Vagina (tissue), 2 donors: ENCODE measurements around the gene C4orf54. TPM values are rescaled to one million over a fixed set of nuclear protein-coding genes. Genes with fewer than 3 reads are reported as not detected.

Experiments used
- DNase-seq, 2 donors: peaks; one replicate each; pipeline ENCODE4 v3.0.0-alpha.2; 2017; ENCODE audit errors: extremely low spot score in 2 of 2
- H3K27ac ChIP-seq: fragments of 200-600 bp; sonication (generic); one replicate; pipeline ENCODE4 v1.5.1; 2019
- H3K27me3 ChIP-seq: fragments of 200-600 bp; sonication (generic); one replicate; pipeline ENCODE4 v1.5.1; 2019
- H3K36me3 ChIP-seq, 2 donors: fragments of 200-600 bp; sonication (generic); one replicate each; pipeline ENCODE4 v1.5.1; 2017 to 2019
- H3K4me1 ChIP-seq: fragments of 200-600 bp; sonication (generic); one replicate; pipeline ENCODE4 v1.5.1; 2019
- H3K4me3 ChIP-seq, 2 donors: fragments of 200-600 bp; sonication (generic); 1 replicate in 1 of 2; 2 replicates in 1 of 2; pipeline ENCODE4 v1.5.1; 2016 to 2019
- H3K9me3 ChIP-seq: fragments of 200-600 bp; sonication (generic); one replicate; pipeline ENCODE4 v1.5.1; 2019
- CTCF ChIP-seq, 3 experiments: fragments of 450-650 bp in 2 of 3; fragments of 200-600 bp in 1 of 3; sonication (generic) in 1 of 3; IDR thresholded peaks; one replicate each; pipeline ENCODE4 v1.5.1; 2017 to 2019; ENCODE audit warnings: antibody characterized with exemption in 3 of 3, mild to moderate bottlenecking in 2 of 3, moderate library complexity in 2 of 3
- POLR2A ChIP-seq, 2 donors: fragments of 450-650 bp; IDR thresholded peaks; one replicate each; pipeline ENCODE4 v1.6.1; 2017; ENCODE audit warnings: antibody characterized with exemption in 2 of 2, mild to moderate bottlenecking in 2 of 2, moderate library complexity in 2 of 2
- POLR2AphosphoS5 ChIP-seq, 2 donors: sonication (generic); formaldehyde crosslinking; IDR thresholded peaks; one replicate each; pipeline ENCODE4 v1.9.0; 2017; ENCODE audit warnings: antibody characterized with exemption in 2 of 2, mild to moderate bottlenecking in 2 of 2, low read depth in 1 of 2; ENCODE audit not compliant: insufficient read depth in 1 of 2
- intact Hi-C: fragments of 100-400 bp; cut with DNase I; formaldehyde crosslinking; loops from one replicate; pipeline ENCODE4 v1.15.1; 2023
- total RNA-seq: library from RNA; depleted of rRNA; stranded (reverse); fragments of >200 nt; gene quantifications from one replicate; pipeline ENCODE4 v1.2.3, GENCODE V29; 2016

The C4orf54 gene
- total RNA-seq, 1 donor from 2014 or later = not detected

GRCh38 chr4:99679204-99679603, 21.6 kb upstream of the C4orf54 start:
- Histone ChIP-seq H3K27me3 (no peaks in the 10 kb centered on the region), H3K4me1 (no peaks in the 10 kb centered on the region), H3K36me3 (no peaks in the 10 kb centered on the region), H3K4me3 (no peak overlapping the region), H3K27ac (no peak overlapping the region), H3K9me3 (no peaks in the 10 kb centered on the region)
- DNase-seq = no peak
- TF ChIP-seq POLR2AphosphoS5 (IDR thresholded peaks at IDR 0.05; ENCODE audit: insufficient read depth in 1 of 2, low read depth in 1 of 2) (no peak), CTCF (IDR thresholded peaks at IDR 0.05) (no peak), POLR2A (IDR thresholded peaks at IDR 0.05) (no peak)
- intact Hi-C loops = no loop called here

GRCh38 chr4:99677161-99677560, 19.5 kb upstream of the C4orf54 start:
- Histone ChIP-seq H3K27me3 (no peaks in the 10 kb centered on the region), H3K4me3 (no peak overlapping the region), H3K4me1 (no peaks in the 10 kb centered on the region), H3K27ac (no peak overlapping the region), H3K9me3 (no peaks in the 10 kb centered on the region), H3K36me3 (no peaks in the 10 kb centered on the region)
- TF ChIP-seq POLR2AphosphoS5 (IDR thresholded peaks at IDR 0.05; ENCODE audit: insufficient read depth in 1 of 2, low read depth in 1 of 2) (no peak), CTCF (IDR thresholded peaks at IDR 0.05) (no peak), POLR2A (IDR thresholded peaks at IDR 0.05) (no peak)
- no peak for DNase-seq
- intact Hi-C loops = no loop called here

GRCh38 chr4:99670409-99671073, 12.9 kb upstream of the C4orf54 start:
- no peak for TF ChIP-seq CTCF (IDR thresholded peaks at IDR 0.05)
- no peak for TF ChIP-seq POLR2AphosphoS5 (IDR thresholded peaks at IDR 0.05; ENCODE audit: insufficient read depth in 1 of 2, low read depth in 1 of 2)
- no peak for TF ChIP-seq POLR2A (IDR thresholded peaks at IDR 0.05)
- Histone ChIP-seq H3K27me3 (no peaks in the 10 kb centered on the region), H3K9me3 (no peaks in the 10 kb centered on the region), H3K27ac (no peak overlapping the region), H3K36me3 (no peaks in the 10 kb centered on the region), H3K4me3 (no peak overlapping the region), H3K4me1 (no peaks in the 10 kb centered on the region)
- intact Hi-C loops = no loop called here
- no peak for DNase-seq

- DNase-seq = no peak
- intact Hi-C loops = no loop called here
- H3K36me3 ChIP-seq = no peaks in the 10 kb centered on the region
- H3K4me1 ChIP-seq = no peaks in the 10 kb centered on the region
- no peak overlapping the region for H3K4me3 ChIP-seq
- no peaks in the 10 kb centered on the region for H3K9me3 ChIP-seq
- H3K27me3 ChIP-seq = no peaks in the 10 kb centered on the region
- TF ChIP-seq POLR2A (IDR thresholded peaks at IDR 0.05) (no peak), POLR2AphosphoS5 (IDR thresholded peaks at IDR 0.05; ENCODE audit: insufficient read depth in 1 of 2, low read depth in 1 of 2) (no peak), CTCF (IDR thresholded peaks at IDR 0.05) (no peak)
- H3K27ac ChIP-seq = no peak overlapping the region
These were observed 11.5 kb upstream of the C4orf54 start for GRCh38 chr4:99669084-99669483.

- Histone ChIP-seq H3K4me3 (no peak overlapping the region), H3K27me3 (no peaks in the 10 kb centered on the region), H3K36me3 (no peaks in the 10 kb centered on the region), H3K27ac (no peak overlapping the region), H3K9me3 (no peaks in the 10 kb centered on the region), H3K4me1 (no peaks in the 10 kb centered on the region)
- intact Hi-C loops = no loop called here
- no peak for TF ChIP-seq CTCF (IDR thresholded peaks at IDR 0.05)
- TF ChIP-seq POLR2AphosphoS5 (IDR thresholded peaks at IDR 0.05; ENCODE audit: insufficient read depth in 1 of 2, low read depth in 1 of 2) = no peak
- TF ChIP-seq POLR2A (IDR thresholded peaks at IDR 0.05) = no peak
- DNase-seq = no peak
These were observed 10.8 kb upstream of the C4orf54 start for GRCh38 chr4:99668472-99668871.
